Large intestine (tissue), 3 donors: ENCODE measurements around the gene WDR26. TPM values are rescaled to one million over a fixed set of nuclear protein-coding genes. Genes with fewer than 3 reads are reported as not detected.

Source experiments
- DNase-seq, 2 donors: peaks; one replicate each; pipeline versions ENCODE4 v3.0.0 to v3.0.0-alpha.2; 2013
- H3K27ac ChIP-seq: one replicate; pipeline ENCODE4 v1.5.1; 2013; ENCODE audit warnings: low read length
- H3K27me3 ChIP-seq: 2 replicates; pipeline ENCODE4 v1.6.1; 2013; ENCODE audit warnings: low read length; ENCODE audit not compliant: control insufficient read depth, insufficient read depth
- H3K36me3 ChIP-seq: 2 replicates; pipeline ENCODE4 v1.6.1; 2013; ENCODE audit warnings: low read length; ENCODE audit not compliant: control insufficient read depth, insufficient read depth
- H3K4me1 ChIP-seq: one replicate; pipeline ENCODE4 v1.6.1; 2013; ENCODE audit warnings: low read length; ENCODE audit not compliant: control insufficient read depth, insufficient read depth
- H3K4me3 ChIP-seq: one replicate; pipeline ENCODE4 v1.5.1; 2013; ENCODE audit warnings: low read length
- H3K9me3 ChIP-seq: one replicate; pipeline ENCODE4 v1.6.1; 2013; ENCODE audit warnings: mild to moderate bottlenecking, low read depth, low read length, moderate library complexity; ENCODE audit not compliant: control insufficient read depth
- WGBS: methylation state at CpG from one replicate; pipeline ENCODE4 v1.1.5; 2013; ENCODE audit warnings: low lambda C conversion rate; ENCODE audit not compliant: insufficient coverage; 5-methylcytosine and 5-hydroxymethylcytosine counted together
- polyA plus RNA-seq: library from polyadenylated mRNA; unstranded; fragments of 120-200 nt; gene quantifications from one replicate; pipeline ENCODE4 v1.2.1, GENCODE V29; 2013

Gene WDR26
- polyA plus RNA-seq, 1 donor: 59.5 TPM

GRCh38 chr1:224402472-224403036, 32.0 kb downstream of the WDR26 start:
- no peak overlapping the region for H3K4me3 ChIP-seq
- H3K4me1 ChIP-seq: no peaks in the 10 kb centered on the region
- H3K27ac ChIP-seq: no peak overlapping the region
- DNase-seq: no peak
- peaks cover 66% of the 10 kb centered on the region for H3K36me3 ChIP-seq
- no peaks in the 10 kb centered on the region for H3K27me3 ChIP-seq
- 89% methylated on average over 1 of the region's 1 CpG for WGBS
- H3K9me3 ChIP-seq: no peaks in the 10 kb centered on the region

DNA sequence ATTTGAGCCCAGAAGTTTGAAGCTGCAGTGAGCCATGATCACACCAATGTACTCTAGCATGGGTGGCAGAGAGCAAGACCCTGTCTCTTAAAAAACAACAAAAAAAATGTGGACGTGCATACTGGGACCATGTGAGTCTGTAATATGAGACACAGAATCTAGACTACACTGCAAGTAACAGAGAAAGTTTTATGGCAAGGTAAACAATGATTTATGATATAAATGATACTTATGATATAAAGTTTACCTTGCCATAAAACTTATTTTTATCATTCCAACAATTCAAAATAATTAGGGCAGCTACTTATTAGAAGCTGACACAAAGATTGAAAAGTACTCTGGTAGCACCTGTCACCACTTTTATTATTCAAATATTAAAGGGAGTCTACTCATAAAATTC, 34.7 kb downstream of the WDR26 start:
- H3K4me1 ChIP-seq: no peaks in the 10 kb centered on the region
- DNase-seq: no peak
- peaks cover 66% of the 10 kb centered on the region for H3K36me3 ChIP-seq
- no peak overlapping the region for H3K4me3 ChIP-seq
- no peak overlapping the region for H3K27ac ChIP-seq
- no peaks in the 10 kb centered on the region for H3K9me3 ChIP-seq
- H3K27me3 ChIP-seq: no peaks in the 10 kb centered on the region
- 57% methylated on average over 1 of the region's 1 CpG for WGBS

DNA sequence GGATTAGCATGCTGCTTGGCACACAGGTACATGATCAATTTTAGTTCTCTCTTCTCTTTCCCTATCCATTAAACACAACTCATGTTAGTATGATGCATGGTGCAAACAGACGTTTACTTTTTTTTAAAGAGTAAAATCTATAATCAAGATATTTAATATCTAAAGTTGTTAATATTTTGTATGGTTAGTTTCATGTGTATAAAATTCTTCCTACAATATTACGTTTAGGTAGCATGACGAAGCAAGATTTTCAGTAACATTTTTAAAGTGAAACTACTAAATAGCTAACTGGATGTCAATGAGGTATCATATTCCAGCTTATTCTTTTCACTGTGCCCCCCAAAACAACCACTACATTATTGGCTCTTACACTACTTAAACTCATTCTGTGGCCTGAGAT, 41.3 kb downstream of the WDR26 start:
- WGBS: 100% methylated on average over 2 of the region's 3 CpGs
- no peaks in the 10 kb centered on the region for H3K4me1 ChIP-seq
- peaks cover 73% of the 10 kb centered on the region for H3K36me3 ChIP-seq

DNA sequence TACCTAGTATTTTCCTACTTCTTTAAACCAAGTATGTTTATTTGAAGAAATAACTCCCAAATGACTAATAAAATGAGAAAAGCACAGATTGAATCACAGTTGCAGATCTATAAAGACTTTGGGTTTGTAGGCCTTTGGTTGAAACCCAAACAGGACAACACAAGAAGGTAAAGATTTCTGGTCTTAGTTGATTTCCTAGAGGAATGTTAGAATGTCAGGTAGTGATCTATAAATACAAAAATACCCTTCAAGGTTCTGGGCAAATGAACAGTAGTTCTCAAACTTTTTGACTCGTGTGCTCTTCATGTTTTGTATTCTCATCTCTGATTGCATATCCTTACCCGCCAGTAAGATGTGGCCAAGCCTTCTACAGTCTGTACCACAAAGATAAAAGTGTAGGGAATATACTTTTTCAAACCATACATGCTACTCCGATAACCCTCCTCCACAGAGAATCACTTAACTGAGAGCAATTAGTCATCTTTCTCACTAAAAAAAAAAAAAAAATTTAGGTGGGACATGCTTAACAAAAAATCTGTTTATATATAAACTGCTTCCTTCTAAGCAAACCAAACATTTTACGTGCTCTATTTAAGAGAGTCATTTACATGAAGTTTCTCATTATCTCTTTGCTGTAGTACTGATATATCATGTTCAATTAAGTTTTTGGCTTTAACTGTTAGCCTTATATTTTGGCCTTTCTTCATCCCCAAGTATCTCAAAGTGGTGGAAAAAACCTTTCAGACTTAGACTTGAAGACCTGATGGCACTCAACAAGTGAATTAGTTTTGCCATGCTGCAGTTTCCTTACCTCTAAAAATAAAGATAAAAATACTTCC, 42.0 kb downstream of the WDR26 start:
- 100% methylated on average over 1 of the region's 4 CpGs for WGBS
- H3K9me3 ChIP-seq: no peaks in the 10 kb centered on the region
- no peak overlapping the region for H3K4me3 ChIP-seq
- no peaks in the 10 kb centered on the region for H3K27me3 ChIP-seq
- no peaks in the 10 kb centered on the region for H3K4me1 ChIP-seq
- peaks cover 73% of the 10 kb centered on the region for H3K36me3 ChIP-seq
- no peak for DNase-seq
- no peak overlapping the region for H3K27ac ChIP-seq

More for the DNA sequence above, 41.3 kb downstream of the WDR26 start:
- no peaks in the 10 kb centered on the region for H3K27me3 ChIP-seq
- no peak overlapping the region for H3K27ac ChIP-seq
- no peak overlapping the region for H3K4me3 ChIP-seq
- no peak for DNase-seq
- H3K9me3 ChIP-seq: no peaks in the 10 kb centered on the region

DNA sequence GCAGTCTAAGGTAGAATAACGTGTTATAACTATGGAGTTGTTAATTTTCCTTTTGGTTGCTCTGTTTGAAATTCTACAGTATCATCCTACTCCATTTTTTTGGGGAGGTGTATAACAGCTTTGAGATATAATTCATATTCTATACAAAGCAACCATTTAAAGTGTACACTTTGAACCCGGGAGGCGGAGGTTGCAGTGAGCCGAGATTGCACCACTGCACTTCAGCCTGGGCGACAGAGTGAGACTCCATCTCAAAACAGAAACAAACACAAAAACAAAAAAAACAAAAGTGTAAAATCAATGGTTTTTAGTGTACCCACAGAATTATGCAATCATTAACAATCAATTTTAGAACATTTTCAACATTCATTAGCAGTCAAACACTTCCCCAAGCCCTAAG, 44.1 kb downstream of the WDR26 start:
- Histone ChIP-seq H3K4me3 (no peak overlapping the region), H3K27ac (no peak overlapping the region), H3K36me3 (peaks cover 63% of the 10 kb centered on the region), H3K9me3 (no peaks in the 10 kb centered on the region), H3K27me3 (no peaks in the 10 kb centered on the region), H3K4me1 (no peaks in the 10 kb centered on the region)
- no peak for DNase-seq
- 100% methylated on average over 1 of the region's 5 CpGs for WGBS

DNA sequence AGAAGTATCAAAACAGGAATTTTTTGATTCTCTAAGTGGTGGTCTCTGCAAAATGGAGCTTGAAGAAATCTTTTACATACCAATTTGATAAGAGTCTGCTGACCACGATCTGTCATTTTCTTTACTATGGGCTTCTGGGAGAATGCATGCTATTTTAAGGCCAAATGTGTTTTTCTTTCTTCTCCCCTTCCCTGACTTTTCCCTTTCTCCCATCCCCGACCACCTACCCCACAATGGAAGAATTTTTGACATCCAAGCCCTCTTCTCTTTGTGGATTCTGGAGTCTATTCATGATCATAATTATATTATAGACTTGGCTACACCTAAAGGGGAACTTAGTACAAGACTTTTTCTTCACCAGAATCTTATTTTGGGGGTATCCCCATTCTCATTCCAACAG, 46.7 kb downstream of the WDR26 start:
- Histone ChIP-seq H3K4me1 (no peaks in the 10 kb centered on the region), H3K27me3 (no peaks in the 10 kb centered on the region), H3K4me3 (no peak overlapping the region), H3K27ac (no peak overlapping the region), H3K9me3 (no peaks in the 10 kb centered on the region), H3K36me3 (peaks cover 47% of the 10 kb centered on the region)
- DNase-seq: no peak
- 90% methylated on average over 2 of the region's 2 CpGs for WGBS

GRCh38 chr1:224387302-224387912, 47.2 kb downstream of the WDR26 start:
- peaks cover 42% of the 10 kb centered on the region for H3K36me3 ChIP-seq
- no peak overlapping the region for H3K4me3 ChIP-seq

GRCh38 chr1:224383218-224383617, 51.4 kb downstream of the WDR26 start:
- no peak for DNase-seq
- H3K9me3 ChIP-seq: no peaks in the 10 kb centered on the region
- 100% methylated on average over 1 of the region's 3 CpGs for WGBS
- H3K27me3 ChIP-seq: no peaks in the 10 kb centered on the region
- peaks cover 13% of the 10 kb centered on the region for H3K36me3 ChIP-seq
- H3K27ac ChIP-seq: no peak overlapping the region
- H3K4me1 ChIP-seq: peaks cover under 1% of the 10 kb centered on the region
- H3K4me3 ChIP-seq: no peak overlapping the region

More at GRCh38 chr1:224387302-224387912, 47.2 kb downstream of the WDR26 start:
- Histone ChIP-seq H3K9me3 (no peaks in the 10 kb centered on the region), H3K27me3 (no peaks in the 10 kb centered on the region), H3K27ac (no peak overlapping the region), H3K4me1 (no peaks in the 10 kb centered on the region)
- WGBS: 50% methylated on average over 2 of the region's 6 CpGs
- no peak for DNase-seq

DNA sequence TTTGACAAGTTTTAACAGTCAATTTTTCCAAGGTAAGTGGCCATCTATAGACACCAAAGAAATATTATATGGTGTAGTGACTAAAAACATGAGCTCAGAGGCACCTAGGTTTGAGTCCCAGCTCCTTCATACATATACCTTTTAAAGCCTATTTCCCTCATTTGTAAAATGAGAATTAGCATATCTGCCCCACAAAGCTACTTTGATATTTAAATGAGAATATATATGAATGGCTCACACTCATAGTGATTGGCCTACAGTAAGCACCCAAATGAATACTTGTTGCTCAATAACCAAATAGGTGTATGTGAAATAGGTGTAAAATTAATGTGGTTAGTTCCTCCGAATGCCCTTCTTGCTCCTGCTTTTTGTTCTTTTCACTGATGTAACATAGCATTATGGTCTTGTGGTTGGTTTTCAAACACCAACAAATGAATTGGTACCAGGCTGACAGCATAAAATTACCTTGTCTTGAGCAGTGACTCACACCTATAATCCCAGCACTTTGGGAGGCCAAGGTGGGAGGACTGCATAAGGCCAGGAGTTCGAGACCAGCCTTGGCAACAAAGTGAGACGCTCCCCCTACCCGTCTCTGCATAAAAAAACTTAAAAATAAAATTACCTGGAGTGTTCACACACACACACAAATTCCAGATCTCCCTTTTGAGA, 52.6 kb downstream of the WDR26 start:
- no CpG with 5 or more reads among the region's 4 CpGs for WGBS
- H3K27me3 ChIP-seq: no peaks in the 10 kb centered on the region
- H3K4me3 ChIP-seq: no peak overlapping the region
- H3K9me3 ChIP-seq: no peaks in the 10 kb centered on the region
- peaks cover 13% of the 10 kb centered on the region for H3K36me3 ChIP-seq
- no peak overlapping the region for H3K27ac ChIP-seq
- DNase-seq: no peak
- H3K4me1 ChIP-seq: peaks cover 3% of the 10 kb centered on the region

GRCh38 chr1:224380003-224380402, 54.6 kb downstream of the WDR26 start:
- Histone ChIP-seq H3K36me3 (peaks cover 32% of the 10 kb centered on the region), H3K27me3 (no peaks in the 10 kb centered on the region), H3K4me3 (no peak overlapping the region), H3K4me1 (peaks cover 3% of the 10 kb centered on the region), H3K27ac (no peak overlapping the region), H3K9me3 (no peaks in the 10 kb centered on the region)
- DNase-seq: no peak
- 80% methylated on average over 1 of the region's 4 CpGs for WGBS
